GM23248 (cell line): ENCODE measurements around the gene UBXN6.

Experiments used
- EZH2 ChIP-seq: fragments of 200-600 bp; sonication (generic); IDR thresholded peaks from 2 replicates; pipeline ENCODE4 v1.6.1; 2018; ENCODE audit warnings: antibody characterized with exemption, mild to moderate bottlenecking; ENCODE audit not compliant: insufficient read depth, poor library complexity, severe bottlenecking
- EZH2phosphoT487 ChIP-seq: fragments of 200-600 bp; sonication (generic); IDR thresholded peaks from 2 replicates; pipeline ENCODE4 v1.6.1; 2018; ENCODE audit warnings: antibody characterized with exemption, moderate library complexity, mild to moderate bottlenecking, low read depth; ENCODE audit not compliant: insufficient read depth

GRCh38 chr19:4454747-4455718 is 2.6 kb downstream of the UBXN6 start:
- no peak for TF ChIP-seq EZH2phosphoT487
- TF ChIP-seq EZH2: no peak
